ENCODE results near the gene SUGP2.

- TF ChIP-seq CTCF (IDR thresholded peaks at IDR 0.05) (no peak), POLR2A (IDR thresholded peaks at IDR 0.05) (no peak)
Measured at GRCh38 chr19:19057317-19057716, 24.0 kb upstream of the SUGP2 start.

Measured in transverse colon (tissue), 3 donors.